ENCODE data around the gene NLGN4Y.
"Not testable (repeated sequence)": the region's sequence is repeated elsewhere in the genome, so short reads cannot be mapped to it uniquely, and the experiment has no call there.

The NLGN4Y gene

GRCh38 chrY:14834103-14835060 is 310.1 kb downstream of the NLGN4Y start:
- peak; percentile 52 for DNase-seq (ENCODE audit: low read depth)

DNA sequence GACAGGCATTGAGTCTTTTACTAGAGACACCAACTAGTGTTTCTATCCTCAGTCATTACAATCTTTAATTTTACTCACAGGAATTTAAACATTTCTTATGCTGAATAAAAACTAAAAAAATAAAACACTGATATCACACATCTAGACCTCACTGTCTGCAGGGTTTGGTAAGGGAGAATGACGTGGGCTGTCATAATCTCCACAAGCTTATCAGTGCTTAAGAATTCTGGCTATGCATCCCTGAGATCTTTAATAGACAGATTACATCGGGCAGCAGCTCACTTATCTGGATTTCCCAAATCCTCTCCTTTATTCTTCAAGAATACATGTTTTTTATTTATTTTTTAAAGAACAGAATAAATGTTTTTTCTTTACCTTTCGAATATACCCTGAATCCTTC is 313.1 kb downstream of the NLGN4Y start:
- DNase-seq (ENCODE audit: low read depth), result no peak

DNA sequence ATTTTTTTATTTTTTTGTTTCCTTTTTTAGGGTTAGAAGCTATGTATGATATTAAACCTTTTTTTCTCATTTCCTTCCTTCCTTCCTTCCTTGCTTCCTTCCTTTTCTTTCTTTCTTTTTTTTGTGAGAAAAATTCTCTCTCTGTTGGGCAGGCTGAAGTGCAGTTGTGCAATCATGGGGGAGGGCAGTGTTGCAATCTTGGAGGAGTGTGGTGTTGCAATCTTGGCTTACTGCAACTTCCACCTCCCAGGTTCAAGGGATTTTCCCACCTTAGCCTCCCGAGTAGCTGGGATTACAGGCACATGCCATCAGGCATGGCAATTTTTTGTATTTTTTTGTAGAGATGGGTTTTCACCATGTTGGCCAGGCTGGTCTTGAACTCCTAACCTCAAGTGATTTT is 326.4 kb downstream of the NLGN4Y start:
- no peak for DNase-seq (ENCODE audit: low read depth)

- no peak for DNase-seq (ENCODE audit: low read depth)
Observed at GRCh38 chrY:14860448-14860847, 336.1 kb downstream of the NLGN4Y start.

DNA sequence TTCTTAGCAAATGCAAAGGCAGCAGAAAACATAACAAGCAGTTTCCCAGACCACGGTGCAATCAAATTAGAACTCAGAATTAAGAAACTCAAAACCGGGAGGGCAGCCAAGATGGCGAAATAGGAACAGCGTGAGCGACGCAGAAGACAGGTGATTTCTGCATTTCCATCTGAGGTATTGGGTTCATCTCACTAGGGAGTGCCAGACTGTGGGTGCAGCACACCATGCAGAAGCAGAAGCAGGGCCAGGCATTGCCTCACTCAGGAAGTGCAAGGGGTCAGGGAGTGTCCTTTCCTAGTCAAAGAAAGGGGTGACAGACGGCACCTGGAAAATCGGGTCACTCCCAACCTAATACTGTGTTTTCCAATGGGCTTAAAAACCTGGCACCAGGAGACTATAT is 336.7 kb downstream of the NLGN4Y start:
- not testable (repeated sequence) for DNase-seq (ENCODE audit: low read depth)

- DNase-seq (ENCODE audit: low read depth), result no peak
Observed at GRCh38 chrY:14871971-14872370, 347.6 kb downstream of the NLGN4Y start.

All from non-pigmented ciliary epithelial cell (primary cell).